Suprapubic skin (tissue), 4 donors: Measurements from ENCODE around the gene IL6ST. TPM values are rescaled to one million over a fixed set of nuclear protein-coding genes. Genes with fewer than 3 reads are reported as not detected.
"Not testable (repeated sequence)": the region's sequence is repeated elsewhere in the genome, so short reads cannot be mapped to it uniquely, and the experiment has no call there.

Experiments
- DNase-seq, 2 donors: peaks; one replicate each; pipeline ENCODE4 v3.0.0-alpha.2; 2019; ENCODE audit warnings: low spot score in 2 of 2
- H3K27ac ChIP-seq: fragments of 200-600 bp; sonication (generic); one replicate; pipeline ENCODE4 v1.5.1; 2019
- H3K27me3 ChIP-seq: fragments of 200-600 bp; sonication (generic); one replicate; pipeline ENCODE4 v1.5.1; 2019
- H3K36me3 ChIP-seq: fragments of 200-600 bp; sonication (generic); one replicate; pipeline ENCODE4 v1.5.1; 2019
- H3K4me1 ChIP-seq: fragments of 200-600 bp; sonication (generic); one replicate; pipeline ENCODE4 v1.5.1; 2019
- H3K4me3 ChIP-seq: fragments of 200-600 bp; sonication (generic); one replicate; pipeline ENCODE4 v1.5.1; 2019; ENCODE audit warnings: mild to moderate bottlenecking
- H3K9me3 ChIP-seq: fragments of 200-600 bp; sonication (generic); one replicate; pipeline ENCODE4 v1.5.1; 2019
- EP300 ChIP-seq: sonication (generic); formaldehyde crosslinking; IDR thresholded peaks from one replicate; pipeline ENCODE4 v1.6.1; 2017; ENCODE audit warnings: antibody characterized with exemption
- POLR2A ChIP-seq, 2 donors: fragments of 450-650 bp; IDR thresholded peaks; one replicate each; pipeline ENCODE4 v1.6.1; 2017; ENCODE audit warnings: antibody characterized with exemption in 2 of 2, mild to moderate bottlenecking in 2 of 2, moderate library complexity in 2 of 2
- POLR2AphosphoS5 ChIP-seq, 3 donors: sonication (generic); formaldehyde crosslinking; IDR thresholded peaks; one replicate each; pipeline ENCODE4 v1.6.1; 2017; ENCODE audit warnings: antibody characterized with exemption in 3 of 3
- WGBS: methylation state at CpG from one replicate; pipeline ENCODE4 v1.1.5; 2018; 5-methylcytosine and 5-hydroxymethylcytosine counted together
- total RNA-seq, 4 donors: library from RNA; depleted of rRNA; stranded (reverse); fragments of >200 nt; gene quantifications; one replicate each; pipeline ENCODE4 v1.1.0, GENCODE V29; 2016
- TF ChIP-seq, protein P1 (sequence below), 2 donors: fragments of 200-600 bp in 1 of 2; fragments of 450-650 bp in 1 of 2; sonication (generic) in 1 of 2; IDR thresholded peaks; one replicate each; pipeline ENCODE4 v1.5.1; 2016 to 2019; ENCODE audit warnings: antibody characterized with exemption in 2 of 2, mild to moderate bottlenecking in 1 of 2, moderate library complexity in 1 of 2

Gene IL6ST
- total RNA-seq, 4 donors from 2014 or later, result 47.0 to 110 (median 87.5) TPM

DNA sequence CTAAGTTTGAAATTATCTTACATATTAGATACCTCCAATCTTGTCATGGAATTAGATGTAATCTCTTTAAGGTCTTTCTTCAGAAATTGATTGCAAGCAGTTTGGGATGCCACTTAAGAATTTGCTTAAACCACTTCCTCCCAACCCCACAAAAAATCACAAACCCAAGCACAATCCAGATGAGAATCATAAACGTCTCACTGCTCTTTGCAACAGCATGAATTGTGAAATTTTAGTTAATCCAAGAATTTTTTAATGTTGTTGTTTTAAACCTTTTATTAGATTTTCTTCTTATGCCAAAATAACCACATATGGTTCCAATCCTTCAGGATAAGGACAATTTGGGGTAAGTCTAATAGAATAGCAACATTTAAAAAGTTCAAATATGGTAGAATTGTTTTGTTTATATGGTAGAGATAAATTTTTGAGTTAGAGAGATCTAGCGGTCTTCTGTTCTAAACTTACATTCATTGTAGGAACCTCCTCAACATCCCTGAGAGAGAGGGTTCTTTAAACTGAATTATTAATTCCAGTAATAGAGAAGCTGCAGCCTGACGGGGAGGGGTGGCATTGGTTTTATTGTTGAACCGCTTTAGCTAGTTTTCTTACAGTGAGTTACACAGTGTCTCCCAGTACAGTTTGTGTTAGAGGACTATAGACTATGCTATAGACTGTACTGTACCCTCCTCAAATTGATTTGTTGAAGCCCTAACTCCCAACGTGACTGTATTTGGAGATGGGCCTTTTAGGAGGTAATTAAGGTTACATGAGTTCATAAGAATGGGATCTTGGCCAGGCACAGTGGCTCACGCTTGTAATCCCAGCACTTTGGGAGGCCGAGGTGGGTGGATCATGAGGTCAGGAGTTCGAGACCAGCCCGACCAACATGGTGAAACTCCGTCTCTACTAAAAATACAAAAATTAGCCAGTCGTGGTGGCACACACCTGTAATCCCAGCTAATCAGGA lies 24.8 kb upstream of the IL6ST start:
- 72% methylated on average over 11 of the region's 11 CpGs for WGBS
- Histone ChIP-seq H3K27me3 (no peaks in the 10 kb centered on the region), H3K4me1 (no peaks in the 10 kb centered on the region), H3K4me3 (no peak overlapping the region), H3K9me3 (no peaks in the 10 kb centered on the region), H3K36me3 (no peaks in the 10 kb centered on the region), H3K27ac (peak overlapping the region; percentile 44)
- no peak for TF ChIP-seq POLR2A (IDR thresholded peaks at IDR 0.05)
- no peak for TF ChIP-seq EP300
- no peak for TF ChIP-seq POLR2AphosphoS5 (IDR thresholded peaks at IDR 0.05)
- TF ChIP-seq, protein P1, sequence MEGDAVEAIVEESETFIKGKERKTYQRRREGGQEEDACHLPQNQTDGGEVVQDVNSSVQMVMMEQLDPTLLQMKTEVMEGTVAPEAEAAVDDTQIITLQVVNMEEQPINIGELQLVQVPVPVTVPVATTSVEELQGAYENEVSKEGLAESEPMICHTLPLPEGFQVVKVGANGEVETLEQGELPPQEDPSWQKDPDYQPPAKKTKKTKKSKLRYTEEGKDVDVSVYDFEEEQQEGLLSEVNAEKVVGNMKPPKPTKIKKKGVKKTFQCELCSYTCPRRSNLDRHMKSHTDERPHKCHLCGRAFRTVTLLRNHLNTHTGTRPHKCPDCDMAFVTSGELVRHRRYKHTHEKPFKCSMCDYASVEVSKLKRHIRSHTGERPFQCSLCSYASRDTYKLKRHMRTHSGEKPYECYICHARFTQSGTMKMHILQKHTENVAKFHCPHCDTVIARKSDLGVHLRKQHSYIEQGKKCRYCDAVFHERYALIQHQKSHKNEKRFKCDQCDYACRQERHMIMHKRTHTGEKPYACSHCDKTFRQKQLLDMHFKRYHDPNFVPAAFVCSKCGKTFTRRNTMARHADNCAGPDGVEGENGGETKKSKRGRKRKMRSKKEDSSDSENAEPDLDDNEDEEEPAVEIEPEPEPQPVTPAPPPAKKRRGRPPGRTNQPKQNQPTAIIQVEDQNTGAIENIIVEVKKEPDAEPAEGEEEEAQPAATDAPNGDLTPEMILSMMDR (IDR thresholded peaks at IDR 0.05), result no peak
- no peak for DNase-seq

DNA sequence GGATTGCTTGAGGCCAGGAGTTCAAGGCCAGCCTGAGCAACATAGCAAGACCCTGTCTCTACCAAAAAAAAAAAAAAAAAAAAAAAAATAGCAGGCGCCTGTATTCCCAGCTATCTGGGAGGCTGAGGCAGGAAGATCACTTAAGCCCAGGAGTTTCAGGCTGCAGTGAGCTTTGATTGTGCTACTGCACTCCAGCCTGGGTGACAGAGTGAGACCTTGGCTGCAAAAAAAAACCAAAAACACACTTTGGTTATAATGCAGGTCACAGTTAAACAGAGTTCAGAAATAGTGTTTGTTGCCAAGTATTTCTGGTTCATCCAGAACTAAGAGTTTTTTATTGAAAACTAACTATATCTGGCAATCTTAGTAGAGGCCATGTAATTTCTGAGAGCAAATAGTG lies 24.1 kb upstream of the IL6ST start:
- Histone ChIP-seq H3K9me3 (no peaks in the 10 kb centered on the region), H3K36me3 (no peaks in the 10 kb centered on the region), H3K4me1 (no peaks in the 10 kb centered on the region), H3K27me3 (no peaks in the 10 kb centered on the region), H3K4me3 (no peak overlapping the region), H3K27ac (no peak overlapping the region)
- WGBS, result 92% methylated on average over 1 of the region's 1 CpG
- TF ChIP-seq POLR2AphosphoS5 (IDR thresholded peaks at IDR 0.05), result no peak
- TF ChIP-seq POLR2A (IDR thresholded peaks at IDR 0.05), result no peak
- TF ChIP-seq, protein P1 (IDR thresholded peaks at IDR 0.05), result no peak
- TF ChIP-seq EP300, result no peak
- no peak for DNase-seq

DNA sequence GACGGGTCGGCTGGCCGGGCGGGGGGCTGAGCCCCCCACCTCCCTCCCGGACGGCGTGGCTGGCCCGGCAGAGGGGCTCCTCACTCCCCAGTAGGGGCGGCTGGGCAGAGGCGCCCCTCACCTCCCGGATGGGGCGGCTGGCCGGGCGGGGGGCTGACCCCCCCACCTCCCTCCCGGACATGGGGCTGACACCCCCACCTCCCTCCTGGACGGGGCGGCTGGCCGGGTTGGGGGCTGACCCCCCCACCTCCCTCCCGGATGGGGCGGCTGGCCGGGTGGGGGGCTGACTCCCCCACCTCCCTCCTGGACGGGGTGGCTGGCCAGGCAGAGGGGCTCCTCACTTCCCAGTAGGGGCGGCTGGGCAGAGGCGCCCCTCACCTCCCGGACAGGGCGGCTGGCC lies 19.9 kb upstream of the IL6ST start:
- not testable (repeated sequence) for H3K27ac ChIP-seq, H3K4me3 ChIP-seq, H3K9me3 ChIP-seq, DNase-seq, H3K27me3 ChIP-seq, H3K36me3 ChIP-seq, H3K4me1 ChIP-seq
- WGBS, result no CpG with 5 or more reads among the region's 26 CpGs

DNA sequence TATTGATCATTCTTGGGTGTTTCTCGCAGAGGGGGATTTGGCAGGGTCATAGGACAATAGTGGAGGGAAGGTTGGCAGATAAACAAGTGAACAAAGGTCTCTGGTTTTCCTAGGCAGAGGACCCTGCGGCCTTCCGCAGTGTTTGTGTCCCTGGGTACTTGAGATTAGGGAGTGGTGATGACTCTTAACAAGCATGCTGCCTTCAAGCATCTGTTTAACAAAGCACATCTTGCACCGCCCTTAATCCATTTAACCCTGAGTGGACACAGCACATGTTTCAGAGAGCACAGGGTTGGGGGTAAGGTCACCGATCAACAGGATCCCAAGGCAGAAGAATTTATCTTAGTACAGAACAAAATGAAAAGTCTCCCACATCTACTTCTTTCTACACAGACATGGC lies 19.2 kb upstream of the IL6ST start:
- not testable (repeated sequence) for H3K36me3 ChIP-seq, H3K27me3 ChIP-seq, H3K9me3 ChIP-seq, DNase-seq, H3K4me1 ChIP-seq, H3K27ac ChIP-seq, H3K4me3 ChIP-seq
- 89% methylated on average over 2 of the region's 5 CpGs for WGBS

DNA sequence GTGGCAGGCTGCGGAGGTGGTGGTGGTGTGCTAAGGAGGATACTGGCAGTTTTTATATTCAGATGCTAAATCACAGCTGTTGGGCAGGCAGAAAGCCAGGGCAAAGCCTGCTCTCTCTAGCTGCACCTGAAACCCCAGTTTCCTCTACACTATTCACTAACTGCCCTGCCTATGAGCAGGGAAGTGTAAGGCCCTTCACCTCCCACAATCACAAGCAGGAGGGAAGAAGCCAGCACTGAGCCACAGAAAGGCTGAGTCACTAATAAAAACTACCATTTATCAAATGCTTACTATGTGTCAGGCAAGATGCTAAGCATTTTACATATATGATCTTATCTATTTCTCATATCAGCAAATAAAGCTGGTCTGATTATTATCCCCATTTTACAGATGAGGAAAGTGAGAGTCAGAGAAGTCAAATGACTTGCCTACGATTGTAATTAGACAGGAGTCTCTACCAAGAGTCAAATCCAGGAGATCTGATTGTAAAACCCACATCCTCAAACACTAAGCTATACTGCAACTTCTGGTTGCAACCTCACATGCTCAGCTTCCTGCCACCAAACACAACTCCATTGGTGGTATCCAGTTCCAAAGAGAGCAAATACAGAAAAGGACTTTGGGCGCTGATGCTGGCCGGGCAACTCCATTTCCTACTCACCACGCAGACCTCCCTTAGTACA lies 17.7 kb upstream of the IL6ST start:
- TF ChIP-seq POLR2AphosphoS5 (IDR thresholded peaks at IDR 0.05) (no peak), EP300 (no peak), POLR2A (IDR thresholded peaks at IDR 0.05) (no peak)
- TF ChIP-seq, protein P1 (IDR thresholded peaks at IDR 0.05), result no peak
- H3K9me3 ChIP-seq, result no peaks in the 10 kb centered on the region
- no peak overlapping the region for H3K4me3 ChIP-seq
- no peaks in the 10 kb centered on the region for H3K36me3 ChIP-seq
- whole genome bisulfite sequencing, result 80% methylated on average over 5 of the region's 5 CpGs
- DNase-seq, result no peak
- no peaks in the 10 kb centered on the region for H3K4me1 ChIP-seq
- H3K27me3 ChIP-seq, result no peaks in the 10 kb centered on the region
- no peak overlapping the region for H3K27ac ChIP-seq

DNA sequence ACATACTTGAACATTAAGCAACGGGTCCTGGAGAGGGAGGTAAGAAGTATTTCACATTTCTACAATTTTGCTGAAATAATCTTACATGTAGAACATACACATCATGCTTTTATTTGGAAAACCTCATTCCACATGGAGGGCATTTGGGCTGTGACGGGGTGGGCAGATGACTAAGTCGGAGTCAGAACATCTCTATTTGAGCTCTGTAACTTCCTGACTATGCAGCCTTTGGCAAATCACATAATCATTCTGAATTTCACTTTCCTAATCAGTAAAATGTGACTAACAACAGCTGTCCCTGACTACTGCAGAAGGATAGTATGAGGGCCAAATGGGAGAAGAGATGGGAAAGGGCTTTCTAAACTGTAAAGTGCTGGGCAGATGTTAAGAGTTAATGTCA lies 17.1 kb upstream of the IL6ST start:
- Histone ChIP-seq H3K4me3 (no peak overlapping the region), H3K4me1 (no peaks in the 10 kb centered on the region), H3K27me3 (no peaks in the 10 kb centered on the region), H3K27ac (no peak overlapping the region), H3K36me3 (no peaks in the 10 kb centered on the region), H3K9me3 (no peaks in the 10 kb centered on the region)
- WGBS, result 55% methylated on average over 3 of the region's 3 CpGs
- TF ChIP-seq POLR2A (IDR thresholded peaks at IDR 0.05) (no peak), POLR2AphosphoS5 (IDR thresholded peaks at IDR 0.05) (no peak), EP300 (no peak)
- TF ChIP-seq, protein P1 (IDR thresholded peaks at IDR 0.05), result no peak
- no peak for DNase-seq
